Heart right ventricle (tissue), 16 donors: ENCODE results near the gene DEFB126. TPM values are rescaled to one million over a fixed set of nuclear protein-coding genes. Genes with fewer than 3 reads are reported as not detected.
"Not testable (repeated sequence)": the region's sequence is repeated elsewhere in the genome, so short reads cannot be mapped to it uniquely, and the experiment has no call there.

ENCODE experiments used
- ATAC-seq, 8 donors: fragments of 200-7000 bp; cut with Tn5 transposase; one replicate each; pipeline ENCODE4 v1.9.1; 2020; ENCODE audit warnings: mild to moderate bottlenecking in 8 of 8, moderate library complexity in 8 of 8, moderate number of reproducible peaks in 1 of 8
- DNase-seq, 2 donors: peaks; one replicate each; pipeline ENCODE4 v3.0.0-alpha.2; 2020
- H3K27ac ChIP-seq, 10 donors: fragments of 200-600 bp; sonication (generic) in 2 of 10; one replicate each; pipeline versions ENCODE4 v1.5.0 to v1.8.0; 2020 to 2022; ENCODE audit warnings: mild to moderate bottlenecking in 3 of 10
- H3K27me3 ChIP-seq, 7 donors: fragments of 200-600 bp; one replicate each; pipeline ENCODE4 v1.8.0; 2021 to 2022; ENCODE audit warnings: mild to moderate bottlenecking in 2 of 7
- H3K36me3 ChIP-seq, 9 donors: fragments of 200-600 bp; sonication (generic) in 1 of 9; one replicate each; pipeline versions ENCODE4 v1.5.0 to v1.8.0; 2020 to 2022; ENCODE audit warnings: mild to moderate bottlenecking in 2 of 9
- H3K4me1 ChIP-seq, 9 donors: fragments of 200-600 bp; sonication (generic) in 1 of 9; one replicate each; pipeline versions ENCODE4 v1.5.0 to v1.8.0; 2020 to 2022; ENCODE audit warnings: mild to moderate bottlenecking in 4 of 9
- H3K4me3 ChIP-seq, 10 donors: fragments of 200-600 bp; sonication (generic) in 2 of 10; one replicate each; pipeline versions ENCODE4 v1.5.0 to v1.8.0; 2020 to 2022; ENCODE audit warnings: mild to moderate bottlenecking in 7 of 10, moderate library complexity in 2 of 10
- H3K9me3 ChIP-seq, 11 donors: fragments of 200-600 bp in 10 of 11; sonication (generic) in 2 of 11; one replicate each; pipeline versions ENCODE4 v1.5.0 to v1.8.0; 2013 to 2022; ENCODE audit warnings: mild to moderate bottlenecking in 2 of 11, control low read depth in 1 of 11, moderate library complexity in 1 of 11
- CTCF ChIP-seq, 9 donors: fragments of 200-600 bp; sonication (generic) in 2 of 9; IDR thresholded peaks; one replicate each; pipeline versions ENCODE4 v1.5.0 to v1.8.0; 2021 to 2022; ENCODE audit warnings: antibody characterized with exemption in 9 of 9, mild to moderate bottlenecking in 5 of 9, moderate library complexity in 1 of 9
- WGBS, 2 donors: extraction: QIAGEN DNeasy Blood & Tissue Kit; methylation state at CpG; one replicate each; pipeline ENCODE4 v1.1.7; 2013; ENCODE audit warnings: inconsistent platforms in 1 of 2; 5-methylcytosine and 5-hydroxymethylcytosine counted together
- intact Hi-C, 10 donors: fragments of 100-400 bp; cut with DNase I; formaldehyde crosslinking; loops; one replicate each; pipeline versions ENCODE4 v1.11.1 to v1.14.2; 2022
- polyA plus RNA-seq, 2 donors: library from polyadenylated mRNA; stranded (reverse); fragments of 200-250 nt; gene quantifications; one replicate each; pipeline ENCODE4 v1.2.3, GENCODE V29; 2013
- total RNA-seq, 10 donors: library from RNA; stranded (reverse); fragmentation: NEBNext Ultra II Directional in 3 of 10; extraction: Animal tissue kit (Norgen Biotek cat#: 25700) in 3 of 10; gene quantifications; one replicate each; pipeline versions ENCODE4 v1.2.1 to v1.2.4, GENCODE V29; 2021 to 2023
- donor health status: Arrhythmogenic right ventricular cardiomyopathy.
- donor health status: ischemic (EF 13 %, LVEDD 7.1; RV severe dilation, severe dysfunction).
- donor health status: healthy with polysubstance abuse.
- donor health status: DM: no; HTN: yes; CAD: no.
- donor health status: DM: no; HTN: no; CAD: no.
- donor health status: ischemic (EF 25% LVEDD 6.9; RV normal size, moderate dysfunction).
- donor health status: ischemic (EF 25% LVEDD 5.7; RV mildly dilated, moderate dysfunction).
- donor health status: healthy.
- donor health status: DM: yes; HTN: yes; CAD: no.
- donor health status: Ischemic cardiomyopathy.
- donor health status: ischemic (EF 35%, LVEDD 5.7; RV mildly dilated, moderate dysfunction).
- donor health status: nonischemic (EF 11% LVEDD 7.7; RV severe dilation, severe dysfunction).
- donor health status: DM: yes; HTN: yes; CAD: no.
- donor health status: PGD.
- donor health status: ischemic (EF 29% LVEDD 5.4; RV normal size, mild dysfunction).
- donor health status: nonischemic (EF 23%, LVEDD 6.1; RV moderate dilation, normal function).

Gene DEFB126
- total and polyA plus RNA-seq, 12 donors: not detected

DNA sequence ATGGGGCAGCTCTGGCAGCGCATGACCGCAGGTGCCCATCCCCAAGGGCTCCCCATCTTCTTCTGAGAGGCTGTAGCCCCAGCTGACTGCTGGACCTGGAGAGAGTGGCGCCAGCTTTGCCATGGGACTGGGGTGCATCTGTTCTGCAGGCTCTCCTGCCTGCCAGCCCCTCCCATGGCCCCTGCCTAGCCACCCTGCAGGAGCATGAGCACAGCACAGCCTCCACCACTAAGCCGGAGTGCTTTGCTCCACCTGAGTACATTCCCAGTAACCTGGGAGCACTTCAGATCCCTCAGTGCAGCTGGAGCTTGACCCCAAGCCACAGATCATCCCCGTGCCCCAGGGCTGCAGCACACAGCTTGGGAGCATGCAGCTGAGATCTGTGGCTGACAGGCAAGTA is 38.9 kb upstream of the DEFB126 start:
- Histone ChIP-seq H3K4me3 (no peak overlapping the region), H3K36me3 (no peaks in the 10 kb centered on the region), H3K9me3 (no peaks in the 10 kb centered on the region), H3K4me1 (no peaks in the 10 kb centered on the region), H3K27me3 (peaks cover 0 to 61% (median 28%) of the 10 kb centered on the region in 7 donors), H3K27ac (no peak overlapping the region)
- 77 to 84% methylated on average over 5 of the region's 5 CpGs for WGBS, 2 donors
- no peak for ATAC-seq
- intact Hi-C loops: no loop called here
- no peak for DNase-seq
- TF ChIP-seq CTCF (IDR thresholded peaks at IDR 0.05): no peak

- intact Hi-C loops: no loop called here
- H3K27me3 ChIP-seq: peaks cover 0 to 9% (median 0%) of the 10 kb centered on the region in 7 donors
- DNase-seq (no peak), ATAC-seq (no peak)
- no peak overlapping the region for H3K4me3 ChIP-seq
- H3K4me1 ChIP-seq: no peaks in the 10 kb centered on the region
- no peak overlapping the region for H3K27ac ChIP-seq
- H3K9me3 ChIP-seq: peaks cover 0 to 10% (median 2%) of the 10 kb centered on the region in 11 donors
- no peaks in the 10 kb centered on the region for H3K36me3 ChIP-seq
- TF ChIP-seq CTCF (IDR thresholded peaks at IDR 0.05): no peak
Observed at GRCh38 chr20:112396-112795, 30.0 kb upstream of the DEFB126 start.

GRCh38 chr20:117518-117917 is 24.9 kb upstream of the DEFB126 start:
- DNase-seq (no peak), ATAC-seq (no peak)
- no peak overlapping the region for H3K27ac ChIP-seq
- H3K9me3 ChIP-seq: peaks cover 0 to 24% (median 7%) of the 10 kb centered on the region in 11 donors
- intact Hi-C loops: no loop called here
- TF ChIP-seq CTCF (IDR thresholded peaks at IDR 0.05): no peak
- peaks cover 0 to 38% (median 7%) of the 10 kb centered on the region in 7 donors for H3K27me3 ChIP-seq
- H3K36me3 ChIP-seq: no peaks in the 10 kb centered on the region
- H3K4me1 ChIP-seq: no peaks in the 10 kb centered on the region
- H3K4me3 ChIP-seq: no peak overlapping the region

- DNase-seq, intact Hi-C loops, H3K36me3 ChIP-seq, ATAC-seq, H3K4me1 ChIP-seq, H3K4me3 ChIP-seq, H3K27ac ChIP-seq, H3K9me3 ChIP-seq: not testable (repeated sequence)
- H3K27me3 ChIP-seq: peaks cover 0 to 11% (median 0%) of the 10 kb centered on the region in 7 donors
- WGBS, 2 donors: 87 to 88% methylated on average over 24 to 27 of the region's 28 CpGs
Observed at GRCh38 chr20:129786-130323, 12.5 kb upstream of the DEFB126 start.

DNA sequence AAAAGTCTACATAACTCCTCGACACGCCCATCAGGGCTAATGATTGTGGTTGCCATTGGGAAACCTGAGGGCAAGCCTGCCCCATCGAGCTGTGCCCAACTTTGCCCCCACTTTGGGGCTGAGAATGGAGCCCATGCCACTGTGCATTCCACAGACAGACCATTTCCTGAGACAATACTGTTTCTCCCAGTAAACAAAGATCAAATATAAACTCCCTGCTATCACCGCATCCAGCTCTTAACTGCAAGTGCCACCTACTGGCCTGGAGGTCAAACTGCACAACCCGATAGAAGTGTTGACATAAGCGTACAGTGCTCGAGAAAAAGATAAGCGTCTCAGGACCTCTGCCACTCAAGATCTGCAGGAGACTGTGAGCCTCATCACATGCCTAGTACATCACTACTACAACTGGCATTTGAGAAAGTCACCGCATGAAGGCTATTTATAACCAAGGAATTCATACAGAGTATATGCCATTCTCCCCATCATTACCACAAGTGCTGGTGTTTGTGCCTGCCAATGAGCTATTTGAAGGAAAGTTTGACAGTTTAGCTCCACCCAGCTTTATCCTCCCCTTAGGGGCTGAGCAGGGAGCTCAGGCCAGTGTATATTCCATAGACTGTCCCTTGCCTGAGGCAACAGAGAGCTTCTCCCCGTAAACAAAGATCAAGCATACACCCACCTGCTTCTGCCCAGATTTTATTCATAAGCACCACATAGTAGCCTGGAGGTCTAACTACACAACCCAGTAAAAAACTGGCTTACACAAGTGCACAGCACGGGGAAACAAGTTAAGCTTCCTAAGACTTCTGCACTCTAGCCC is 4.5 kb upstream of the DEFB126 start:
- Histone ChIP-seq H3K9me3 (peaks cover 0 to 15% (median 0%) of the 10 kb centered on the region in 11 donors), H3K27me3 (peaks cover 0 to 37% (median 11%) of the 10 kb centered on the region in 7 donors), H3K4me1 (peaks cover 0 to 9% (median 0%) of the 10 kb centered on the region in 9 donors), H3K4me3 (no peak overlapping the region), H3K27ac (no peak overlapping the region), H3K36me3 (no peaks in the 10 kb centered on the region)
- peak in 1 of 9 donors; percentile 22 for TF ChIP-seq CTCF (IDR thresholded peaks at IDR 0.05)
- intact Hi-C loops: no loop called here
- DNase-seq (no peak), ATAC-seq (peak in 2 of 8 donors; percentile 14 to 29)
- WGBS, 2 donors: 59 to 68% methylated on average over 11 of the region's 11 CpGs
